Esophagus mucosa (tissue), 1 donor: Measurements from ENCODE around the gene LYZL1. TPM values are rescaled to one million over a fixed set of nuclear protein-coding genes. Genes with fewer than 3 reads are reported as not detected.
"Not testable (repeated sequence)": the region's sequence is repeated elsewhere in the genome, so short reads cannot be mapped to it uniquely, and the experiment has no call there.

Experiments used
- ATAC-seq: fragments of 200-7000 bp; cut with Tn5 transposase; one replicate; pipeline ENCODE4 v1.9.1; 2020
- total RNA-seq: library from RNA; stranded (reverse); gene quantifications from one replicate; pipeline ENCODE4 v1.2.4, GENCODE V29; 2023
- donor health status: DM: yes; HTN: yes; CAD: no.

Gene LYZL1
- total RNA-seq, 1 donor from 2014 or later, result not detected

DNA sequence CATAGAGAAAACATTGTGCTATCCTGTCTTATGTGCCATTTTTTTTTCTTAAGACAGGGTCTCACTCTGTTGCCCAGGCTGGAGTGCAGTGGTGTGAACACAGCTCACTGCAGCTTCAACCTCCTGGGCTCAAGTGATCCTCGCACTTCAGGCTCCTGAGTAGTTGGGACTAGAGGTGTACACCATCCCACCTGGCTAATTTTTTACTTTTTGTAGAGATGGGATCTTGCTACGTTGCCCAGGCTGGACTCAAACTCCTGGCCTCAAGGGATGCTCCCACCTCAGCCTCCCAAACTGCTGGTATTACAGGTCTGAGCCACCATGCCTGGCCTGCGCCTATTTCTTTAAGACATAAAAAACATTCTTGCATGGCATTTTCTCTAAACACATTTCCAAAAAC is 20.6 kb downstream of the LYZL1 start:
- no peak for ATAC-seq

DNA sequence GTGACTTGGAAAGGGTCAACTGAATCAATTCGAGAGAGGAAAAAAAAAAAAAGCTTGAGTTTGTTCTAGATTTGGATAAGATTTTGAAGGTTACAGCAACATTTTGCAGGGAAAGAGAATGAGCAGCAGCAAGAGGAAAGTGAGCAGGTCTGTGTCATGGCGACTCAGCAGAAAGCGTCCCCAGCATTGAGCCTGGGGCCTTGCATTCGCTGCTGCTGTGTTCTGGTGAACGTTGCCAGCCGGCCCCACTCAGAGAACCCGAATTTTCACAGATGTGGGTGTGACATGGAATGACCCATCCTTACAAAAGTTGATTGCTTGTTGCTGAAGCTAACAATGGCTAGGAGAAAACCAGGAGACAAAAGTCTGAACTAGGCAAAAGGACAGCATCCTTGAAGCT is 21.6 kb downstream of the LYZL1 start:
- not testable (repeated sequence) for ATAC-seq

DNA sequence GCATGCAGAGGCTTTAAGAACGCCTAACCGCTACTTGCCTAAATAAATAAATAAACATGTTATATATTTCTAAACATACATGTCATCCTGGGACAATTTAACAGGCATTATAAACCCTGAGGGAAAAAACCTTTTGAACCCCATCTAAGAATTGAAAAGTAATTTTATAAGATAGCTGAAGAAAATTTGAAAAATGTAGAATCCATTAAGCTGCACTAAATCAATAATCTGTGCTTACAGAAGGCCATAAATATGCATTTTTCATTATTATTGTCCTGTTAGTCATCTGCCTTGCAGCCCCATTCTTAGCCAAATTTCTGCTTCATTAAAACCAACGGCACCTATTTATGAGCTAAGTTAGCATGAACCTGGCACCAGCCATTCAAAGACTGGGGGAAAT is 24.2 kb downstream of the LYZL1 start:
- ATAC-seq, result no peak

DNA sequence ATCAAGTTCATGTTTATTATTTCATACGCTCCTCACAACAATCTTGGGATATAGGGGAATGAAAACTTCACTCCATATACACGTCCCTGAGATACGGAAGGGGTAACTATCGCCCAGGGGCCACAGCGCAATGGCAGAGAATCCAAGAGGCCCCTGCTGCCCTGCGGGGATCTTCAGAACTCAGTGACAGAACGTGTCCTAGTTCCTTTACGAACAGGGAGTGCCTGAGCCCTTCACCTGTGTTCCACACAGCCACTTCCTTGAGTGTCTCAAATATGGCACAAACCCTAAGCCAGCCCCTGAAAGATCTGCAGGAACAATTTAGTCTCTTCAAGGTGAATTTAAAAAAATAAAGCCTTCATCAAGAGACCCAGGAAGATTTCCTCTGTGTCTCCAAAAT is 25.9 kb downstream of the LYZL1 start:
- ATAC-seq, result no peak

DNA sequence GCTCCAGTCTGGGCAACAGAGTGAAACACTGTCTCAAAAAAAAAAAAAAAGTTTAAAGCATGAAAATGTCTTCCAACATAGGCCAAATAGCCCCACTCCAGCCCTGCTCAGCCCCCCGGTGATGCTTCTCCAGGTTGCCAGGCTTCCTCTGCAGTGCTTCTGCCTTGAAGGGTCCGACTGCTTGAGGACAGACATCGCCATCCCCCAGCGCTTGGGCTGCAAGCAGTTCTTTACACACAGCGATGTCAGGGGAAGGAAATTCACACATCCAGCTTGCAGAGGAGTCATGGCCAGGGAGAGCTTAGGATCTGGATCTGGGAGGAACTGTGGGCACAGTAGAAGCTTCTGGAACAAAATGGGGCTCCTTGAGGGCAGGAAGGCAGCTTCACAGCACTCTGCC is 26.9 kb downstream of the LYZL1 start:
- ATAC-seq, result no peak

DNA sequence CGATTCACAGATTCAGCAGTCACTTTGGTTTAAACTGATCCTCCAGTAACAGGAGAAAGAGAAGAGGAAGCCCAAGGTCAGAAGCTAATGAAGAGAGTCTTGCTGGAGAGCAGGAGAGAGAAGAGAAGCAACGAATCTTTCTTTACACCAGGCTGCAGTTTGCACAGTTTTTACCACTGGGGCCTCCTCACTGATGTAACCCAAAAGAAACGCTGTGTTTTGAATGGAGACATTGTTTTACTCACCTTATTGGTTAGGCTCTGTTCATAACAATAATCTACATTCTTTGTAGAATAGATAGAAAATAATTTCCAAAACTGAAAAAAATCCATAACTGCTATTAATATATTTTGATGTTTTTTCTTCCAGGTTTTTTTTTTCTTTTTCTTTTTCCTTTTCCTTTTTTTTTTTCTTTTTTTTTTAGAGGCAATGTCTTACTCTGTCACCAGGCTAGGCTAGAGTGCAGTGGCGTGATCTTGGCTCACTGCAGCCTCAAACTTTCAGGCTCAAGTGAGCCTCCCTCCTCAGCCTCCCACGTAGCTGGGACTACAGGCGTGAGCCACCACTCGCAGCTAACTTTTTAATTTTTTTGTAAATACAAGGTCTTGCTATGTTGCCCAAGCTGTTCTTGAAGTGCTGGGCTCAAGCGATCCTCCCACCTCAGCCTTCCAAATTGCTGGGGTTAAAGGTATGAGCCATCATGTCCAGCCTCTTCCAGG is 27.6 kb downstream of the LYZL1 start:
- ATAC-seq, result no peak

DNA sequence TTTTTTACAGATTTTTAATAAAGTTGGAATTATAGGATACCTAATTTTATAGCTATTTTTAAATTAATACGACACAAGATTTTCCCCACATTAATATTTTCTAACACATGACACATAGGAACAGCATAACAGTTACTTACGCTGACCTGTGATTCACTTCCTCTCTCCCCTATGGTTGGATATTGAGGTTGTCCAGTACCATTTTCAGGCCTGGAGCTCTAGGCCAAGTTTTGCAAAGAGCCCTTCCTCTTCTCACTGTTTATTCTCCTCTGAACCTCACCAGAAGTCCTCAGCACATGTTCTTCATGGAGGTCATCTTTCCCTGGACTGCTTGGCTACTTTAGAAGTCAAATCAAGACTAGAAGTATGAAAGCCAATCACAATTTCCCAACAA is 28.2 kb downstream of the LYZL1 start:
- ATAC-seq, result no peak

DNA sequence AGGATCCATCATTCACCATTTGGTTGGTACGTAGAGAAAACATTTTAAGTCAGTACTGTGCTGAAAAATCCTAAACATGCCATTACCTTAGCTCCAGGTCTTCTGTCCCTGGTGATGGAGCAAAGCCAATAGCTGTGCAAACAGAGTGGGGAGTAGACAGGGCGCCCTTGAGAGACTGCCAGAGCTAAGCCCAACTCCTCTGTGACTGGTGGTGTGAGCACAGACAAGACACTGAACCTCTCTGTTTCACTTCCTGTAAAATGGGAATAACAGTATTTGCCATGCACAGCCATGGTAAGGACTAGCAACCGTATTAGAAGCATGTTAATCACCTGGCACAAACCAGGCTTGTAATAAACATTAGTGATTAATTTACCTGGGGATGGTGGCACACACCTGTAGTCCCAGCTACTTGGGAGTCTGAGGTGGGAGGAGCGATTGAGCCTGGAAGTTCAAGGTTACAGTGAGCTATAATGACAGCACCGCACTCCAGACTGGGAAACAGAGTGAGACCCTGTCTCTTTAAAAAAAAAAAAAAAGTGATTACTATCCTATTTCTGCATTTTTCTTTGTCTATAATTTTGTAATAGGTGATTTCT is 28.7 kb downstream of the LYZL1 start:
- no peak for ATAC-seq

DNA sequence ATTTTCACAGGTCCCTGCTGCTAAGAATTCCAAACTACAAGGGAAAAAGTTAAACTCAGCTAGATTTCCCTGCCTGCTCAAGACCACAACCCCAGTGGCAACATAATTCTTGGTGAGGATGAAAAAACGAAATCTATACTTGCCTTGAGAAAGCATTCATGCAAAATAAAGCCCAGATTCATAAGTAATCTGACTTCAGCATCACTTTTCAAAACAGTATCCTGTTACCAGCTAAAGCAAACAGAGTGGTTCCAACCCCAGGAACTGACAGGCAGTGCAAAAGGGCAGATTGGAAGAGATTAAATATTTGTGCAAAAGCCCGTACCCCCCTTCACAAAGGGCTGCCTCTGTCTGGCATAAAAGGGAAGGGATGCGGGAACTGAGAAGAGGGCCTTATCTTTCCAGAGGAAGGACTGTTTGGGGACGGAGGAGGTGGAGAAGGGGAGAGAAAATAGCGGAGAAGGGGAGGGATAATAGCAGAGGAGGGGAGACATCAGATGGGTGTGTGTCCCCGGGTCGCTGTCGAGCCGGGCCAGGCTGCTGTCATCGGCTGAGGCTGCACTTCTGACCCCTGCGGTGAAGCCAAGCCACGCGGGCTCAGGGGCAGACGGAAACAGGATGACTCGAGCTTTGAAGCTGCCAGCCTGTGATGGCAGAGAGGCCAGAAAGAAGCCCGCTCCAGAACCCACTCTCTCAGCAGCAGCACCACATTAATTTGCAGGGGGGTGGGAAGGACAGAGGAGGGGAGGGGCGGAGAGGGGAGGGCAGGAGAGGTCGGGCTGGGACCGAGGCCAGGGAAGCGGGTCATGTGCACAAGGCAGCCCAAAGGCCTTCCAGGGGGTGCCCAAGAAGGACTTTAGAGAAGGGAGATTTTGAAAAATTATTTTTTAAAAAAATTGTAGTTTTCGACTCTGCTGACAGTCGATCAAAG is 29.5 kb downstream of the LYZL1 start:
- not testable (repeated sequence) for ATAC-seq

DNA sequence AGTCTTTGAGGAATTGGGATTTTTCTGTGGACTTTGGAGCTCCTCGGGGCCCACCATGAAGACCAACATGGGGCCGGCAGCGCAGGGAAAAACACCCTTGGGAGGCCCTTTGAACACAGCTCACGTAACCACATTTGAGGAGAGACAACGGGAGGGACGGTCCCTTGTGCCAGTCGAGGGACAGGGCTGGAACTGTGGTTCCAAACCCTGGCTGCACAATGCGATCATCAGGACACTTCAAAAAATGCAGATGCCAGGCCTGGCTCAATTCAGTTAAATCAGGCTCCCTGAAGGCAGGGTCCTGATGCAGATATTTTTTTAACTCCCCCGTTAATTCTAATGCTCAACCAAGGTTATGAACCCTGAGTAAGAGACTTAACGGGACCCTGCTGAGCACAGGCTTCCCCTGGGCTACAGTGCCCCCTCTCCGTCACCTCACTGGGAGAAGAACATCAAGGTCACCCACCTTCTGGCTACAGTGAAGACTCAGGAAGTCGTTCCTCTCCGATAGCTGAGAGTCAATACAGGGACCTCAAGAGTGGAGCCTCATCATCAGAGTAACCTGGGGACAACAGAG is 30.4 kb downstream of the LYZL1 start:
- ATAC-seq, result no peak

DNA sequence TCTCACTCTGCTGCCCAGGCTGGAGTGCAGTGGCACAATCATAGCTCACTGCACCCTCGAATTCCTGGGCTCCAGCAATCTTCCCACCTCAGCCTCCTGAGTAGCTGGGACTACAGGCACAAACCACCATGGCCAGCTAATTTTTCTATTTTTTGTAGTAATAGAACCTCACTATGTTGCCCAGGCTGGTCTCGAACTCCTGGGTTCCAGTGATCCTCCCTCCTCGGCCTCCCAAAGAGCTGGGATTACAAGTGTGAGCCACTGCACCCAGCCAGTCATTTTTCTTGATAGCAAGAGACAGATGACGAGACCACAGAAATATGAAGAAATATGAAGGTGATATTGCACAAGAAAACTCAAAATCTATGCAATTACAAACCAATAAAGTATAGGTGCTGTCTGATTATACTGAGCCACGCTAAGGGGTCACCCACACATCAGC is 31.8 kb downstream of the LYZL1 start:
- ATAC-seq, result not testable (repeated sequence)

DNA sequence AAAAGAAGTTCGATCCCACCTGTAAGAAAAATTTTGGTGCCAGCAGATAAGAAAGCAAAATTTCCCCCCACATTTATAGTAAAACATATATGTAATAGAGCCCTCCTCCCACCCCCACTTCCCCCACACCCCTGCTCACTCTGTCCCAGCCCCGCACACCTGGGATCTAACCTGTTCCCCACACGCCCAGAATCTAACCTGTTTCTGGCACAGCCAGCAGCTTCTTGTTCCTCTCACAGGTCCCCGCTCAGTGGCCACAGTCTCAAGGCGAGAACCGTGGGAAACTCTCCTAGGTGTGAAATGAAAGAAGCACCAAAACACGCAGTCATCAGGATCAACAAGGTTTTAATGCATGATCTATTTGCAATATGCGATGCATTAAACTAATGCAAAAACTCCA is 32.8 kb downstream of the LYZL1 start:
- ATAC-seq, result no peak

DNA sequence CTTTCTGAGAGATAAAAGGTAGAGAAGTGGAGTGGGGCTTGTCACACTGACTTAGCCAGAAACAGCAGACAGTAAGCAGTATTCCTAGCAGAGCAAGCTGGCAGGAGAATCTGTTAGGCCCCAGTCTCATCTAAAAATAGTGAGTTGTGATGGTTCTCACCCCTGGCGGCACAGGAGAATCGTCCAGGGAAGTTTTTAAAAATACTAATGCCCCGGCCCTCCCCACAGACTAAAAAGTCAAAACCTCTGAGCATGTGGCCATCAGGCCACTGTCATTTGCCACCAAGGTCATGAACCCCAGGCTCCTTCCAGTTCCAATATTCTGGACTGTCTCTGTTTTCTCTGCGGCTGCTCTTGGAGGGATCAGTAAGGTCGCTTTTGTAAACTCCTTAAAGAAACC is 34.0 kb downstream of the LYZL1 start:
- no peak for ATAC-seq

DNA sequence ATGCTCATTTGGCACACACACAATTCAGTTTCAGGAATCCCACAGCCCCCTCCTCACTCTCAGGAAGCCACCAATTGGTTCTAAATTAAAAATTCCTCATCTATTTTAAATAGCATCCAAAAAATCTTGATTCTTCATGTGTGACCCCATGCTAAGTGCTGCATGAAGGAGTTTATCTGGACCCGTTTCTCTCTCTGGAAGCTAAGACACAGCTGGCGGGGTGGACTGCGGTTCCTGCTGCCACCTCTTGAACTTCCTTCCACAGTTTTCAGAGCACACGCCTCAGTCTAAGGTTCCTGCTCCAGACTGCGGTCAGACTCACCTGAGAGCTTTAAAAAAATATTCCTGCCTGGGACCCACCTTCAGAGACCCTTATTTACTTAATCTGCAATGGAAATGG is 34.5 kb downstream of the LYZL1 start:
- ATAC-seq, result no peak

DNA sequence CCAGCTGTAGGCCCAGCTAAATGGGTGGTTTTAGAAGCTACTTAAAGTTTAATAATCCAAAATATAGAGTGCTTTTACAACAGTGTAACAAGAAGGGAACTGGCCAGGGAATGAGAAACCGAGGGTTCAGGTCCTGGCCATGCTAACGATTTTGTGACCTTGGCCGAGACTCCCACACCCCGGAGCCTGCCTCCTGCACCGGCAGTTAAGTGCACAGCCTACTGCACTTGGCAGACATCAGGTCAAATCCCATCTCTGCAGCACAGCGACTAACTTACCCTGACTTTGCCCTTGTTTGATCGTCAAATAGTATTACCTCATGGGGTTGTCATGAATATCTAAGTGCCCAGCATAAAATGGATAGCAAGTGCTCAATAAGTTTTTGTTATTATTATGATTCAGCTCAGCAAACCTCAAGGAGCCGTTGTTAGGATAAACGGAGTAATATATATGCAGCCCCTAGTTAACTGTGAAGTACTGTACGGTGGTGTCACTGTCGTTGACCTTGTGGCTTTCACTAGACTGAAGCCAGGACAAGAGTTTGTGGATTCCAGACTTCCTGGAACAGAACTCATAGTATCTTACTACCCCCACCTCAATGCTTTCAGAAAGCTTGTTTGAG is 35.5 kb downstream of the LYZL1 start:
- no peak for ATAC-seq

DNA sequence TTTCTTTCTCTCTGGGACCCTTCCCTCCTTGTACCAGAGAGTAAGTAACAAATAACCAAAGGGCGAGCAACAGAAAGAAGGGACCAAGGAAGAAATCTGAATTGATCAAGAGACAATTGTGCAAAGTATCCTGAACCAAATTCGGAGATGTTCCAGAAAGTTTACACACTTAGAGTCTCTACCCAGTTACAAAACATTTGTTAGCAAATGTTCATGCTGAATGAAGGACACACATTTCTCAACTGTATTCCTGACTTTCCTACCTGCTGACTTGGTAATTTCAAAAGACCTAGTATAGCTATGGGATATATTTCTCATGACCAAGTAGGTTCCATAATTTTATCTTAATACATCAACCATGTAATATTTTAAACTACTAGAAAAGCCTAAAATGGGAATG is 37.4 kb downstream of the LYZL1 start:
- no peak for ATAC-seq

DNA sequence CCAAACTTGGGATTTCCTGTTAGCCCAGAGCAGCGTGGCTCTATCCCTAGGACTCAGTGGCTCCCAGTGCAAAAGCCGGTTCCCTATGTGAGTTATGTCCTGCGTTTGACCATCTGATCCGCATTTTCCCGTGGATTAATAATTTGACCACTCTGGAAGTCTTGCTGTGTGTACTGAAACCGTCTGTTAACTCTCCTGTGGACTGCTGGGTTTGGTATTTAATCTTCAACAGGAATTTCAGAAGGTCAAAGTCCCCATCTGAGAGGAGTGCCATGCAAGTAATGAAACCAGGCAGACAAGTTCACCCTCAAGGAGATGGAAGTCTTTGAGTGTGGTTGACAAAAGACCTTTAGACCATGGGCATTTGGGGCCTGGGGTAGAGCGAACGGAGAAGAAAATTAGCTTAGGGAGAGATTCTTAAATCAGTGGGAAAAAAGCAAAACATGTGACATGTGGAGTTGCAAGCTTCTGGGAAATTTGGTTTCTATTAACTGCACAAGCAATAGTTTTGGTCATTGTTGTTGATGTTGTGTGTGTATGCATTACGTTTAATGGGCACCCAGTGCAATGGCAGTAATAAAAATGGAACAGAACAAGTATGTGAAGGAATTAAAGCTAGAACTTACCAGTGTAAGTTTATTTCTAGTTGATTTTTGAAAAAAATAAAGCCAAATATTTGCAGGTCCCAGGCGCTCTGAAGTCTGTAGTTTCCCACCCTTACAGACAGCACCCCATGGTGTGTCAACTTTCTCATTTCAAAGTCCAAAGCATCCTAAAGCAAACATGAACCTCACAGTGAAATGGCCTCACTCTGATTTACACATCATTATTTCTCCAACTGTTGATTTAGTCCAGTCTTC is 38.2 kb downstream of the LYZL1 start:
- no peak for ATAC-seq

DNA sequence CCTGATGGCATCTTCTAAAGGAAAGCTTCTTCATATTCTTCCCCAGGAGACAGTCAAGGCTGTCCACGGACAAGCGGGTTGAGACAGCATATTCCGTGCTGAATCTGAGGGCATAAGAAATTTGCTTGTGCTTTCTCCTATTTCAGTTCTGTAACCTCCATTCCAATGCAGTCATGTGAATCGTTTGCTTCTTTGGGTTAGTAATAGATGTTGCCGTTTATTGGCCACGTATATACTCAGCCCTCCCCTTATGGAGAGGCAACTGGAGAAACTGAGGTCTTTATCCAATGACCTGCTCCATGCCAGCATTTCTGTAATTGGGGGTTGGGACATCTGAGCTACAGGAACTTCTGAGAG is 38.9 kb downstream of the LYZL1 start:
- no peak for ATAC-seq

DNA sequence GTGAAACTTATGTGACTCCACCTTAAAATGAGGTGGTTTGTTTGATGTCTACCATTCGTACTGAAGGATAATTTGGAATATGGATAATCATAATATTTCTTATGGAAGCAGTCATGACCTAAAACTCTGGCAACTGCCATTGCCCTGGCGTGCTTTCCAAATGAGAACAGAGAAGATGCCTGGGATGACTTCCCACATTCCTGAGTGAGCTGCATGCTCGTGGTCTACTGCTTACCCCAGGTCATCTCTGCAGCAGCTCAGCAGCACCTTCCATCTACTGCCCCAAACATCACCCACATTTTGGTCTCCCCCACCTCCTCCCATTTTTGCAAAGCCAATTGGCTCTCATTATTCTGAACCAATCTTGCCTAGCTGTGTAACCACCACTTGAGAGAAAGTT is 40.1 kb downstream of the LYZL1 start:
- no peak for ATAC-seq

DNA sequence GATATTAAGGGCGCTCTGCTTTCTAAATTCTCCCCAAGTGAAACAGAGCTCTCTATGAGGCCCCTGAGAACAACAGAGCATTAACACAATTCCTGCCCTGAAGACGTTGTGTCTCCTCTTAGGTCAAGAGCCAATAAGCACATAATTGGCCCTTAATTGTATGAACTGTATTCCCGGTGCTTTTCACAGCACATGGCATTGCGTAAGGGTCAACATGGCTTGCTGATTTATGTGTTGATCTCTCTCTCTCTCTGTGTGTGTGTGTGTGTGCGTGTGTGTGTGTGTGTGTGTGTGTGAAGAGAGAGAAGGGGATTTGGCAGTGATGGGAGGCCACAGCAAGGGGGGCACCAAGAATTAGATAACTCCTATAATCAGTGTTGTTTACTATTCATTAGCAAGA is 40.5 kb downstream of the LYZL1 start:
- ATAC-seq, result no peak

DNA sequence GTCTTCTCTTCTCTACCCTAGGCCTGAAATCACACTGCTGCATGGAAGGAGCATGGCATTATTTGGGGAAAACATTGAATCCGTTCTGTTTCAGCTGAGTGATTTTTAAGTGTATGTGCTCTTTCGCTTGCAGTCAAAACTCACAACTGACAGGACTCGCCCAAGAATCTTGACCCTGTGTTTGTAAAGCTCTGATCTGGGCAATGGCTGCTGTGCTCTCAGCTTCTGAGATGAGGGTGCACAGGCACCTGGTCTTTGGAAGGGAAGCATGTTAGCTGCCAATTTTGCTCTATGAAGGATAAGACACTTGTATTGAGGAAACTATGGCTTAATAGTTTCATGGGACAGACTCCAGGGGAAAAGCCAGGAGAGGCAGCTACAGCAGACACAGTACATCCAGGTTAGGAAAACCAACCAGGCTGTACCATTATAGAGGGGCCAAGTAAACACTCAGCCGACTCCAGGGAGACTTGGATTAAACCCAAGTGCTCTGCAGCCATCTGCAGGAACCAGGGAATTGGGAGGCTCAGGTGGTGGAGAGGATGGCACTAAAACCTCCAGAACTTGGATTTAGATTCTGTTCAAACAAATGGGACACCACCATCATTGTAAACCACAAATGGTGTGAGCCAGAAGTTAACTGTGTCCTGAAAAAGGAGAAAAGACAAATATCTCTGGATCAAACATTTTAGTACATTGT is 43.3 kb downstream of the LYZL1 start:
- no peak for ATAC-seq
